Calu3 (cell line): Measurements from ENCODE around the gene TMIGD2. TPM values are rescaled to one million over a fixed set of nuclear protein-coding genes. Genes with fewer than 3 reads are reported as not detected.
"Not testable (repeated sequence)": the region's sequence is repeated elsewhere in the genome, so short reads cannot be mapped to it uniquely, and the experiment has no call there.

Experiments
- BruUV-seq: library from RNA; stranded (reverse); fragments of 400-500 nt; replicated peaks from 2 replicates; lab custom pipeline; 2021; lab: Mats Ljungman, UMichigan
- CTCF ChIA-PET: fragments of 300-600 bp; sonication (Branson Sonifier 250); formaldehyde crosslinking; loops from one replicate; lab custom pipeline; 2022; ENCODE audit warnings: antibody characterized with exemption; lab: Charles Lee
- DNase-seq: peaks from one replicate; pipeline ENCODE4 v3.0.0; 2022
- H3K27ac Mint-ChIP-seq: one replicate; pipeline ENCODE4 v1.8.0; 2022; ENCODE audit warnings: mixed read lengths; ENCODE audit not compliant: unreplicated experiment
- H3K27me3 Mint-ChIP-seq: one replicate; pipeline ENCODE4 v1.8.0; 2022; ENCODE audit warnings: mixed read lengths; ENCODE audit not compliant: unreplicated experiment
- H3K36me3 Mint-ChIP-seq: one replicate; pipeline ENCODE4 v1.8.0; 2022; ENCODE audit warnings: mild to moderate bottlenecking, moderate library complexity, mixed read lengths; ENCODE audit not compliant: insufficient read depth, unreplicated experiment
- H3K4me1 Mint-ChIP-seq: one replicate; pipeline ENCODE4 v1.8.0; 2022; ENCODE audit warnings: mild to moderate bottlenecking, low read depth, mixed read lengths; ENCODE audit not compliant: unreplicated experiment
- H3K4me3 Mint-ChIP-seq: one replicate; pipeline ENCODE4 v1.8.0; 2022; ENCODE audit warnings: mild to moderate bottlenecking, low read depth, moderate library complexity, mixed read lengths; ENCODE audit not compliant: unreplicated experiment
- H3K9me3 Mint-ChIP-seq: one replicate; pipeline ENCODE4 v1.8.0; 2022; ENCODE audit warnings: low read depth, mixed read lengths; ENCODE audit not compliant: unreplicated experiment
- intact Hi-C: fragments of 100-400 bp; cut with micrococcal nuclease; formaldehyde crosslinking; loops from one replicate; pipeline ENCODE4 v1.10.0; 2022; ENCODE audit not compliant: unreplicated experiment
- total RNA-seq: library from RNA; stranded (reverse); gene quantifications from 2 replicates; pipeline ENCODE4 v1.2.3, GENCODE V29; 2022
- TF ChIP-seq, protein P1 (sequence below): fragments of 200-600 bp; IDR thresholded peaks from one replicate; pipeline ENCODE4 v1.8.0; 2022; ENCODE audit warnings: antibody characterized with exemption; ENCODE audit not compliant: unreplicated experiment

TMIGD2 gene
- total RNA-seq, 1 experiment from 2014 or later = not detected

DNA sequence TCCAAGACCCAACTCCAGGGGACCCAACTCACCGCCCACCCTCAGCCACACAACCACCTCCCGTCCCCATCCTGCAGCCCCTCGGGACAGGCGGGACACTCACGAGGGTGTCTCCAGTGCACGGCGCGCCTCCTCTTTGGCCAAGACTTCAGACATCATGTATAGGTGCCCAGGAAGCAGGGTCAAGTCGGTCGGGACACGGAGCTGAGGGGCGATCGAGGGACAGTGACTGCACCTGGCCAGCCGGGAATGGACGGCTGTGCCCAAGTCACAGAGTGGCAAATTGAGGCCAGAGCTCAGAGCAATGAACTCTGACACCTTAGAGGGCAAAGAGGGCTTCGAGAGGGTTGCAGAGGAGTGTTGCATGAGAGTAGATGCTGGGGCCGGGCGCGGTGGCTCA is 27.7 kb upstream of the TMIGD2 start:
- Mint-ChIP-seq H3K27me3 (no peaks in the 10 kb centered on the region), H3K27ac (no peak overlapping the region), H3K36me3 (peaks cover 4% of the 10 kb centered on the region), H3K9me3 (no peaks in the 10 kb centered on the region), H3K4me3 (no peak overlapping the region), H3K4me1 (no peaks in the 10 kb centered on the region)
- DNase-seq = no peak
- BruUV-seq = no TSS peak
- CTCF ChIA-PET = interaction anchor here (0.6 kb wide), 1 partner anchor 395 kb away, joined by 3 read pairs; no protein-coding TSS in a partner anchor
- TF ChIP-seq, protein P1, sequence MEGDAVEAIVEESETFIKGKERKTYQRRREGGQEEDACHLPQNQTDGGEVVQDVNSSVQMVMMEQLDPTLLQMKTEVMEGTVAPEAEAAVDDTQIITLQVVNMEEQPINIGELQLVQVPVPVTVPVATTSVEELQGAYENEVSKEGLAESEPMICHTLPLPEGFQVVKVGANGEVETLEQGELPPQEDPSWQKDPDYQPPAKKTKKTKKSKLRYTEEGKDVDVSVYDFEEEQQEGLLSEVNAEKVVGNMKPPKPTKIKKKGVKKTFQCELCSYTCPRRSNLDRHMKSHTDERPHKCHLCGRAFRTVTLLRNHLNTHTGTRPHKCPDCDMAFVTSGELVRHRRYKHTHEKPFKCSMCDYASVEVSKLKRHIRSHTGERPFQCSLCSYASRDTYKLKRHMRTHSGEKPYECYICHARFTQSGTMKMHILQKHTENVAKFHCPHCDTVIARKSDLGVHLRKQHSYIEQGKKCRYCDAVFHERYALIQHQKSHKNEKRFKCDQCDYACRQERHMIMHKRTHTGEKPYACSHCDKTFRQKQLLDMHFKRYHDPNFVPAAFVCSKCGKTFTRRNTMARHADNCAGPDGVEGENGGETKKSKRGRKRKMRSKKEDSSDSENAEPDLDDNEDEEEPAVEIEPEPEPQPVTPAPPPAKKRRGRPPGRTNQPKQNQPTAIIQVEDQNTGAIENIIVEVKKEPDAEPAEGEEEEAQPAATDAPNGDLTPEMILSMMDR = no peak
- intact Hi-C loops = no loop called here

DNA sequence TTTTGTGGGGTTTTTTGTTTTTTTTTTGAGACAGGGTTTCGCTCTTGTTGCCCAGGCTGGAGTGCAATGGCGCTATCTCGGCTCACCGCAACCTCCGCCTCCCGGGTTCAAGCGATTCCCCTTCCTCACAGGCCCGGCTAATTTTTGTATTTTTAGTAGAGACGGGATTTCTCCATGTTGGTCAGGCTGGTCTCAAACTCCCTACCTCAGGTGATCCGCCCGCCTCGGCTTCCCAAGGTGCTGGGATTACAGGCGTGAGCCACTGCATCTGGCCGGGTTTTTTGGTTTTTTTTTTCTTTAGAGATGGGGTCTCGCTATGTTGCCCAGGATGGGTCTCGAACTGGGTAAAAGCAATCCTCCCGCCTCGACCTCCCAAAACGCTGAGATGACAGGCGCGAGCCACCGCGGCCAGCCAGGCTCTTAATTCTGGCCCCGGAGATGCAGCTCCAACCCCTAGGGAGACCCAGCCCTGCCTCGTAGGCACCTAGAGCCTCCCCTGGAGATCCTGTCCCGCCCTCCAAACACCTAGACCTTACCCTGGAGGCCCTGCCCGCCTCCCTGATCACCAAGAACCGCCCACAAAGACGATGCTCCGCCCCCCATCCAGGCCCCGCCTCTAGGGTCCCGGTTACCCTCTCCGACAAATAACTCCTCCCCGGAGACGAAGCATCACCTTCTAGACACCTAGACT is 26.9 kb upstream of the TMIGD2 start:
- not testable (repeated sequence) for H3K27me3 Mint-ChIP-seq

DNA sequence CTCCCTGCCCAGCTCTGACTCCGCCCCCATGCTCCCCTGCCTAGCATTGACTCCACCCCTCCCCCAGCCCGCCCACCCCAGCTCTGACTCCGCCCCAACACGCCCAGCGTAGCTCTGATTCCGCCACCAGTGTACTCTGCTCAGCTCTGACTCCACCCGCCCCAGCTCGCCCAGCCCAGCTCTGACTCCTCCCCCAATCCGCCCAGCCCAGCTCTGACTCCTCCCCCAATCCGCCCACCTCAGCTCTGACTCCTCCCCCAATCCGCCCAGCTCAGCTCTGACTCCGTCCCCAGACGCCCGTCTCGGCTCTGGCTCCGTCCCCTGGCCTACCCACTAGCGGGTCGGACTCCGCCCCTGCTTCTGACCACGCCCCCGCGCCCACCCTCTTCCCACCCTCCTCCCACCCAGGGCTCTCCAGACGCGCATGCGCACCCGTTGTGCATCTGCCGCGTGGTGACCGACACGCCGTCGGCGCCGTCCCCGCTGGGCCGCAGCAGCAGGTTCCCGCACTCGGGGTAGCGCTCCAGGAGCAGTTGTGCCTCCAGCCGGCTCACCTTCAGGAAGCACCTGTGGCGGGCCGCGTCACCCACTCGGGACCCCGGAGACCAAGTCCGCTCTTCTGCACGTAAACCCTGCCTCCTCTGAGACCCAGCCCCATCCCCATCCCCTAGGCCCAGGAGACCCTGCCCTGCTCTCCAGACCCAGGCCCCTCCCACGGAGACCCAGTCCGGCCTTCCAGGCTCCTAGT is 26.2 kb upstream of the TMIGD2 start:
- H3K27ac Mint-ChIP-seq = no peak overlapping the region
- H3K9me3 Mint-ChIP-seq = no peaks in the 10 kb centered on the region

More for the DNA sequence above, 26.9 kb upstream of the TMIGD2 start:
- H3K27ac Mint-ChIP-seq, intact Hi-C loops, H3K4me1 Mint-ChIP-seq, H3K4me3 Mint-ChIP-seq, CTCF ChIA-PET, H3K9me3 Mint-ChIP-seq, BruUV-seq, H3K36me3 Mint-ChIP-seq, DNase-seq: not testable (repeated sequence)

DNA sequence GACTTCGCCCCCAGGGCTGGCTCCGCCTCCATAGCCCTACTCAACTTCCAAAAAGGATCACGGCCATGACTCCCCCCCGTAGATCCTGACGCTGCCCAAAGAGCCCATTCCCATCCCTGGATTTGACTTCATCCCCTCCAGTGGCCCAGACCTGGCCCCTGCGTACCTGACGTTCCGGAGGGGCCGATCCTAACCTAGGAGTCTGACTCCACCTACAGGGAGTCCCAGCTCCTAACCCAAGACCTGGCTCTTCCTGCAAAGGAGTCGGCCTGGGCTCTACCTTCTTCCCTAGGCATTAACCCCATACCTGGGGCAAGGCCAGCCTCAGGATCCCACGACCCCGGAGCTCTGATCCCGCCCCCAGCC is 25.7 kb upstream of the TMIGD2 start:
- Mint-ChIP-seq H3K27ac (no peak overlapping the region), H3K4me1 (no peaks in the 10 kb centered on the region), H3K27me3 (no peaks in the 10 kb centered on the region), H3K4me3 (no peak overlapping the region), H3K36me3 (peaks cover 4% of the 10 kb centered on the region), H3K9me3 (no peaks in the 10 kb centered on the region)
- CTCF ChIA-PET = interaction anchor here (0.7 kb wide), 1 partner anchor 1697 kb away, joined by 3 read pairs; no protein-coding TSS in a partner anchor
- TF ChIP-seq, protein P1 = no peak
- intact Hi-C loops = no loop called here
- DNase-seq = no peak
- BruUV-seq = no TSS peak

More for the DNA sequence above, 26.2 kb upstream of the TMIGD2 start:
- Mint-ChIP-seq H3K4me1 (no peaks in the 10 kb centered on the region), H3K36me3 (peaks cover 4% of the 10 kb centered on the region), H3K27me3 (no peaks in the 10 kb centered on the region), H3K4me3 (no peak overlapping the region)
- BruUV-seq = no TSS peak
- CTCF ChIA-PET = interaction anchor here (0.7 kb wide), 1 partner anchor 1698 kb away, joined by 3 read pairs; no protein-coding TSS in a partner anchor
- intact Hi-C loops = no loop called here
- TF ChIP-seq, protein P1 = no peak
- DNase-seq = no peak
